Activated T-helper 2 cell treated with anti-CD3 and anti-CD28 coated beads, Interferon-gamma antibody, Interleukin-2, Interleukin-4, amounts not matched to agents 10 μg/mL and 5 μg/mL and 100 μg/mL, durations not matched to agents 14 hours and 24 hours and 36 hours (primary cell): ENCODE data around the gene MTM1. TPM values are rescaled to one million over a fixed set of nuclear protein-coding genes. Genes with fewer than 3 reads are reported as not detected.

Experiments
- DNase-seq: peaks from one replicate; pipeline ENCODE4 v3.0.0; 2021; ENCODE audit warnings: low spot score
- H3K27ac Mint-ChIP-seq: one replicate; pipeline ENCODE4 v1.8.0; 2021; ENCODE audit warnings: mixed read lengths
- H3K27me3 Mint-ChIP-seq: one replicate; pipeline ENCODE4 v1.8.0; 2021; ENCODE audit warnings: low read depth, mixed read lengths
- H3K36me3 Mint-ChIP-seq: one replicate; pipeline ENCODE4 v1.8.0; 2021; ENCODE audit warnings: low read depth, mixed read lengths
- H3K4me1 Mint-ChIP-seq: one replicate; pipeline ENCODE4 v1.8.0; 2021; ENCODE audit warnings: low read depth, mixed read lengths
- H3K4me3 Mint-ChIP-seq: one replicate; pipeline ENCODE4 v1.8.0; 2021; ENCODE audit warnings: low read depth, mild to moderate bottlenecking, moderate library complexity, mixed read lengths
- H3K9me3 Mint-ChIP-seq: one replicate; pipeline ENCODE4 v1.8.0; 2021; ENCODE audit warnings: mixed read lengths
- intact Hi-C: fragments of 100-400 bp; cut with micrococcal nuclease; formaldehyde crosslinking; loops from one replicate; pipeline ENCODE4 v1.15.1; 2023
- total RNA-seq: library from RNA; stranded (reverse); gene quantifications from 2 replicates; pipeline ENCODE4 v1.2.3, GENCODE V29; 2022

Gene MTM1
- total RNA-seq, 1 donor from 2014 or later, result 26.5 TPM

GRCh38 chrX:150566734-150567182 lies 1.7 kb upstream of the MTM1 start:
- Mint-ChIP-seq H3K27ac (no peak overlapping the region), H3K27me3 (no peaks in the 10 kb centered on the region), H3K9me3 (no peaks in the 10 kb centered on the region), H3K4me3 (no peak overlapping the region), H3K4me1 (peaks cover 18% of the 10 kb centered on the region), H3K36me3 (no peaks in the 10 kb centered on the region)
- no peak for DNase-seq
- intact Hi-C loops, result no loop called here

- H3K9me3 Mint-ChIP-seq, result no peaks in the 10 kb centered on the region
- peaks cover 29% of the 10 kb centered on the region for H3K4me1 Mint-ChIP-seq
- H3K27ac Mint-ChIP-seq, result no peak overlapping the region
- H3K4me3 Mint-ChIP-seq, result peak overlapping the region; percentile 65
- no peaks in the 10 kb centered on the region for H3K27me3 Mint-ChIP-seq
- no peak for DNase-seq
- intact Hi-C loops, result loop anchor here (2.0 kb wide), 1 partner anchor 21 kb away; no protein-coding TSS in a partner anchor
- no peaks in the 10 kb centered on the region for H3K36me3 Mint-ChIP-seq
Observed at GRCh38 chrX:150567645-150568319, 639 bp upstream of the MTM1 start.

DNA sequence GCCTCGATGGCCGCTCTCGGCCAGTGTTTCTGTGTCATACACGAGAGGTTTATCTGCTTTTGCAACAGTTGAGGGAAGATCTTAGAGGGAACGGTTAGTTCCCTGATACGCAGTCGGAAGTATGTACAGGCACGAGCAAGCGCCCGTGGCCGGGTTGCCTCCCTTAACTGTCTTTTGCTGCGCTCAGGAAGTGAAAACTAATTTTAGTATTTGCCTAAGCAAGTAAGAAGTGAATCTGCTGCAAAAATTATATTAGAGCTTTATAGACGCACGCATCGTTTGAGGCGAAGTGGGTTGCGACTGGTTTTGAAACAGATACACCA lies 695 bp downstream of the MTM1 start:
- H3K36me3 Mint-ChIP-seq, result no peaks in the 10 kb centered on the region
- peak overlapping the region; percentile 94 for H3K27ac Mint-ChIP-seq
- H3K9me3 Mint-ChIP-seq, result no peaks in the 10 kb centered on the region
- intact Hi-C loops, result loop anchor here (2.0 kb wide), 1 partner anchor 22 kb away; no protein-coding TSS in a partner anchor
- H3K4me1 Mint-ChIP-seq, result peaks cover 41% of the 10 kb centered on the region
- H3K4me3 Mint-ChIP-seq, result peak overlapping the region; percentile 82
- no peaks in the 10 kb centered on the region for H3K27me3 Mint-ChIP-seq
- peak; percentile 39 for DNase-seq

GRCh38 chrX:150570512-150570911 lies 2.1 kb downstream of the MTM1 start:
- Mint-ChIP-seq H3K27me3 (no peaks in the 10 kb centered on the region), H3K36me3 (no peaks in the 10 kb centered on the region), H3K4me3 (peak overlapping the region; percentile 82), H3K9me3 (no peaks in the 10 kb centered on the region), H3K27ac (peak overlapping the region; percentile 94), H3K4me1 (peaks cover 53% of the 10 kb centered on the region)
- intact Hi-C loops, result loop anchor here (5.0 to 10.0 kb wide), 4 partner anchors 208 to 827 kb away; partner anchors contain the start of genes MAMLD1 and VMA21
- no peak for DNase-seq

DNA sequence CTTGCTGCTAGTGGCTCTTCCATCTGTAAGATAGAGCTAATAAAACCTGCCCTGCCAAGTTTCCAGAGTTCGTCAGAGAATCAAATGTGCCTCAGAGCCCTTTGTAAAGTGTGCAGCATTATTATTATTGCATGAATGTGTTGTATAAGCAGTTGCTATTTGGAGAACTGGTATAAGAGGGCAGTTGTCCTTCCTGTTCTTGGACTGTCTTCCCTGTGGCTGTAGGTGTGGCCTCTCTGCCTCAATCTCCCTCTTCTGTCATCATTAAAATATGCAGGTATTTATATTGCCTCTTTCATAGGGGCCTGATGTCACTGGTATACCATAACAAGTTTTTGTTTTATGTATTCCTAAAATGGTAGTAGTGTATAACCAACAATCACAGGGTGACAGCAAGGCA lies 3.8 kb downstream of the MTM1 start:
- no peaks in the 10 kb centered on the region for H3K9me3 Mint-ChIP-seq
- no peaks in the 10 kb centered on the region for H3K36me3 Mint-ChIP-seq
- H3K4me1 Mint-ChIP-seq, result peaks cover 68% of the 10 kb centered on the region
- H3K4me3 Mint-ChIP-seq, result peak overlapping the region; percentile 82
- intact Hi-C loops, result loop anchor here (5.0 to 10.0 kb wide), 4 partner anchors 210 to 825 kb away; partner anchors contain the start of genes MAMLD1 and VMA21
- no peak for DNase-seq
- peak overlapping the region; percentile 94 for H3K27ac Mint-ChIP-seq
- H3K27me3 Mint-ChIP-seq, result no peaks in the 10 kb centered on the region

DNA sequence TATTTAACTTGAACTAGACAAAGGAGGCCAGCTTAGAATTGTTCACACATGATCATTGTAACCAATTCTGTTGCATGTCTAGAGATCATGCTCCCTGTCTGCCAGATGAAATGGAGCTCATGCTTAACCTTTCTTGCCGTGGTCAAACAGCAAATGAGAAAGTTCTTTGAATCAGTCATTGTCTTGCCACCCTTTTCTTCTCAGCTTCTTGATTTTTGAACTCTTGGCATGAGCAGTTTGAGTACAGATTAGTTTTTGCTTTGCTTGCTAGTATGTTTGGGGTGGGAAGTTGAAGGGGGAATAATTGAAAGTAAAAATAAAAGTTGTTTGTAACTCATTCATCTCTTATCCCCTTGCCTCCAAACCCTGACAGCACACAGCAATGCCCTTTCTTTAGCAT lies 4.7 kb downstream of the MTM1 start:
- intact Hi-C loops, result loop anchor here (5.0 to 10.0 kb wide), 4 partner anchors 211 to 824 kb away; partner anchors contain the start of genes MAMLD1 and VMA21
- Mint-ChIP-seq H3K4me3 (peak overlapping the region; percentile 82), H3K4me1 (peaks cover 72% of the 10 kb centered on the region), H3K27ac (peak overlapping the region; percentile 94), H3K36me3 (peaks cover 5% of the 10 kb centered on the region), H3K27me3 (no peaks in the 10 kb centered on the region), H3K9me3 (no peaks in the 10 kb centered on the region)
- no peak for DNase-seq

DNA sequence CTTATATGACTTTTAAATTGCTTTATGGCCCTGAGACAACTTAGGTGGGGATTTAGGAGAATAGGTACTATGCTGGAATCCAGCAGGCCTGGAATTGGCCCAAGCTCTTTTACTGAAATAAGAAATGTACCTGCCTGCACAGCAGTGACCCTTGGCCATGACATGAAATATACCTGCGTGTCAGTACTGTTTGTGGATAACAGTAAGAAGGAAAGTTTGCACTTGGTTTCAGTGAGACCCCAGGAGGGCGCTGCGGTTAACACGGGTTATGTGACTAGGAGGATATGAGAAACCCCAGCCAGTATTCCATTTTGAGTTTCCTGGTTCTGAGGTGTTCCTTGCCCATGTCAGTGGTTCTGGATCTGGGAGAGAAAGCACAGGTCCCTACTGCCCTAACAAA lies 5.3 kb downstream of the MTM1 start:
- H3K36me3 Mint-ChIP-seq, result peaks cover 11% of the 10 kb centered on the region
- peak overlapping the region; percentile 57 for H3K4me3 Mint-ChIP-seq

DNA sequence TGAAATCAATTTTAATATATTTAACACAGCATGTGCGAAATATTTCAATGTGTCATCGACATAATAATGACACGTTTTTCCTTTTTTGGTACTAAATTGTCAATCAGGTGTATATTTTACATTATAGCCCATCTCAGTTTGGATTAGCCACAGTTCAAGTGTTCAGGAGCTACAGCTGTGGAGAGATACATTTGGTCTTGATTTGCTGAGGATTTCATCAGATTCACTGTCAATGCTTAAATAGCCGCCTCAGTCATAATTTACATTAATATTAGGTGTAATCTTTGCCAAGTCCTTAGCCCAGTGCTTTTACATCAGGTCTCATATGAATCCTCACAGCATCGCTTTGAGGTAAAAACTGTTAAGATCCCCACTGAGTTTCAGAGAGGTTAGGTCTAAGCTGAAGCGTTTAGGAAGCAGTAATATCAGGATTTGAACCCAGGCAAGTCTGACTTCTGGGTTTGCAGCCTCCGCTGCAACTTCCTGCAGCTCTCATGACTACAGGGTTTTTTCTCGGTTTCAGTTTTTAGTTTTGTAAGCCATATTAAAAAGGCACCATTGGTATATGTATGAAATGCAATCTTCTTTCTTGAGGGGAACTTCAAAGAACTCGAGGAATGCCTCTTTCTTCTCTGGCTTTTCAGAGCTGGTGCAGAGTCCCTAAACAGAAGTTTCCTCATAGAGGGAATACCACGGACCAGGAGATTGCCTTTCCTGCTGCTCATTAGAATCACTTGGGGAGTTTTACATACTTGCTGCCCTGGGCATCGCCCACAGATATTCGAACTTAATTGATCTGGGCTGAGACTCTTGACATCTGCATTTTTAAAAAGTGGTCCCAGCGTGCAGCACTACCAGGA lies 6.4 kb downstream of the MTM1 start:
- peak overlapping the region; percentile 72 for H3K4me3 Mint-ChIP-seq
- intact Hi-C loops, result loop anchor here (1.0 to 10.0 kb wide), 9 partner anchors 62 to 823 kb away; partner anchors contain the start of genes MAMLD1 and VMA21
- peaks cover 12% of the 10 kb centered on the region for H3K36me3 Mint-ChIP-seq
- peak overlapping the region; percentile 94 for H3K27ac Mint-ChIP-seq
- H3K4me1 Mint-ChIP-seq, result peaks cover 72% of the 10 kb centered on the region
- DNase-seq, result no peak
- H3K9me3 Mint-ChIP-seq, result no peaks in the 10 kb centered on the region
- no peaks in the 10 kb centered on the region for H3K27me3 Mint-ChIP-seq

More for the DNA sequence above, 5.3 kb downstream of the MTM1 start:
- peak overlapping the region; percentile 94 for H3K27ac Mint-ChIP-seq
- H3K27me3 Mint-ChIP-seq, result no peaks in the 10 kb centered on the region
- intact Hi-C loops, result loop anchor here (1.0 to 10.0 kb wide), 6 partner anchors 94 to 824 kb away; partner anchors contain the start of genes MAMLD1 and VMA21
- DNase-seq, result no peak
- H3K9me3 Mint-ChIP-seq, result no peaks in the 10 kb centered on the region
- peaks cover 75% of the 10 kb centered on the region for H3K4me1 Mint-ChIP-seq

DNA sequence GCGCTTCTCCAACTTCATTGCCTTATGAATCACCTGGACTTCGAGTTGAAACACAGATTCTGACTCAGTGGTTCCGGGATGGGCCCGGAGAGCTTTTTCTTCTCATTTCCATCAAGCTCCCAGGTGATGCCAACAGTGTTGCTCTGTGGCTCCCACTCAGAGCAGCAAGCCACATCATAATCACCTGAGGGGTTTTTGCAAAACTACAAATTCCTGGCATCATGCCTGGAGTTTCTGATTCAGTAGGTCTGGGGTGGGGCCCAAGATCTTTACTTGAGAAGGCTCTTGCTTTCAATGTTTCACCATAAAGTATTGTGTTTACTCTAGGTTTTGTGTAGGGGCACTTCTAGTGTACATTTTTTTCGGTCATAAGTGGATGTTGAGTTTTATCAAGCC lies 7.0 kb downstream of the MTM1 start:
- intact Hi-C loops, result loop anchor here (1.0 to 10.0 kb wide), 6 partner anchors 61 to 661 kb away; no protein-coding TSS in a partner anchor
- no peak for DNase-seq
- Mint-ChIP-seq H3K4me1 (peaks cover 71% of the 10 kb centered on the region), H3K27me3 (no peaks in the 10 kb centered on the region), H3K4me3 (peak overlapping the region; percentile 72), H3K27ac (peak overlapping the region; percentile 94), H3K9me3 (no peaks in the 10 kb centered on the region), H3K36me3 (peaks cover 17% of the 10 kb centered on the region)

DNA sequence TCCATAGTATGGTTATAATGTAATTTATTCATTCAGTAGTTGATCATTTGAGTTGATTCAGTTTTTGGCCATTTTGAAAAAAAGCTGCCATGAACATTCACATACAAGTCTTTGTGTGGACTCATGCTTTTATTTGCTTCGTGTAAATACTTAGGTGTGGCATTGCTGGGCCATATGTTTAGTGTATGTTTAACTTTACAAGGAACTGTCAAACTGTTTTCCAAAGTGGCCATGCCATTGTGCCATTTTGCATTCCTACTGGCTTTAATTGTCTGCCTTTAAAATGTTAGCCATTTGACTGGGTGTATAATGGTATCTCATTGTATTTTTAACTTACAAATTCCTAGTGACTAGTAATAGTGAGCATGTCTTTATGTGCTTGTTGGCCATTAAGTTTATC lies 8.8 kb downstream of the MTM1 start:
- H3K27me3 Mint-ChIP-seq, result no peaks in the 10 kb centered on the region
- H3K4me1 Mint-ChIP-seq, result peaks cover 66% of the 10 kb centered on the region

GRCh38 chrX:150581093-150581775 lies 12.8 kb downstream of the MTM1 start:
- no peaks in the 10 kb centered on the region for H3K9me3 Mint-ChIP-seq
- H3K4me3 Mint-ChIP-seq, result no peak overlapping the region
- peaks cover 25% of the 10 kb centered on the region for H3K36me3 Mint-ChIP-seq
- no peak overlapping the region for H3K27ac Mint-ChIP-seq
- no peaks in the 10 kb centered on the region for H3K27me3 Mint-ChIP-seq
- intact Hi-C loops, result no loop called here
- no peak for DNase-seq
- peaks cover 47% of the 10 kb centered on the region for H3K4me1 Mint-ChIP-seq

More for the DNA sequence above, 8.8 kb downstream of the MTM1 start:
- Mint-ChIP-seq H3K9me3 (no peaks in the 10 kb centered on the region), H3K27ac (peak overlapping the region; percentile 94), H3K36me3 (peaks cover 22% of the 10 kb centered on the region), H3K4me3 (peak overlapping the region; percentile 58)
- no peak for DNase-seq
- intact Hi-C loops, result loop anchor here (1.0 to 10.0 kb wide), 4 partner anchors 140 to 662 kb away; no protein-coding TSS in a partner anchor

- no peak overlapping the region for H3K4me3 Mint-ChIP-seq
- H3K36me3 Mint-ChIP-seq, result peaks cover 27% of the 10 kb centered on the region
- H3K9me3 Mint-ChIP-seq, result no peaks in the 10 kb centered on the region
- intact Hi-C loops, result no loop called here
- no peaks in the 10 kb centered on the region for H3K27me3 Mint-ChIP-seq
- no peak overlapping the region for H3K27ac Mint-ChIP-seq
- no peak for DNase-seq
- peaks cover 42% of the 10 kb centered on the region for H3K4me1 Mint-ChIP-seq
Observed at GRCh38 chrX:150582338-150582948, 14.0 kb downstream of the MTM1 start.
